HepG2 (cell line): ENCODE measurements around the gene AK2. TPM values are rescaled to one million over a fixed set of nuclear protein-coding genes. Genes with fewer than 3 reads are reported as not detected.

ENCODE experiments used
- DR1 ChIP-seq: sonication (generic); formaldehyde crosslinking; IDR thresholded peaks from 2 replicates; pipeline ENCODE4 v1.8.0; 2021; ENCODE audit warnings: mild to moderate bottlenecking, missing genetic modification reagents, inconsistent platforms
- KDM4B ChIP-seq: sonication (generic); formaldehyde crosslinking; IDR thresholded peaks from 2 replicates; pipeline ENCODE4 v1.4.0; 2020; ENCODE audit warnings: missing genetic modification reagents
- MBD4 ChIP-seq: IDR thresholded peaks from 2 replicates; pipeline ENCODE4 v1.6.1; 2012; ENCODE audit warnings: low read length, inconsistent platforms, borderline replicate concordance
- RELA ChIP-seq: sonication (generic); formaldehyde crosslinking; IDR thresholded peaks from 2 replicates; pipeline ENCODE4 v1.4.0; 2020; ENCODE audit warnings: missing genetic modification reagents
- RFX1 ChIP-seq: fragments of 450-650 bp; IDR thresholded peaks from 2 replicates; pipeline ENCODE4 v1.6.1; 2017
- SMAD1 ChIP-seq: sonication (generic); formaldehyde crosslinking; IDR thresholded peaks from 2 replicates; pipeline ENCODE4 v1.4.0; 2020; ENCODE audit warnings: missing genetic modification reagents, low read depth, mild to moderate bottlenecking, borderline replicate concordance
- SMAD3 ChIP-seq: sonication (generic); formaldehyde crosslinking; IDR thresholded peaks from 2 replicates; pipeline ENCODE4 v1.4.0; 2020; ENCODE audit warnings: missing genetic modification reagents
- ZBTB38 ChIP-seq: sonication (generic); formaldehyde crosslinking; IDR thresholded peaks from 2 replicates; pipeline ENCODE4 v1.5.1; 2020; ENCODE audit warnings: mild to moderate bottlenecking, missing genetic modification reagents
- ZFX ChIP-seq: sonication (generic); formaldehyde crosslinking; IDR thresholded peaks from 2 replicates; pipeline ENCODE4 v1.4.0; 2020; ENCODE audit warnings: mild to moderate bottlenecking, low read depth, missing genetic modification reagents, moderate library complexity
- ZNF230 ChIP-seq: sonication (generic); formaldehyde crosslinking; IDR thresholded peaks from 2 replicates; pipeline ENCODE4 v1.4.0; 2020; ENCODE audit warnings: mild to moderate bottlenecking, missing genetic modification reagents
- ZNF441 ChIP-seq: sonication (generic); formaldehyde crosslinking; IDR thresholded peaks from 2 replicates; pipeline ENCODE4 v1.7.0; 2021; ENCODE audit warnings: missing genetic modification reagents, borderline replicate concordance
- ZNF501 ChIP-seq: sonication (generic); formaldehyde crosslinking; IDR thresholded peaks from 2 replicates; pipeline ENCODE4 v1.5.1; 2020; ENCODE audit warnings: mild to moderate bottlenecking, moderate library complexity, missing genetic modification reagents
- ZNF670 ChIP-seq: sonication (generic); formaldehyde crosslinking; IDR thresholded peaks from 2 replicates; pipeline ENCODE4 v1.8.0; 2022; ENCODE audit warnings: mild to moderate bottlenecking, missing genetic modification reagents, borderline replicate concordance
- ZNF747 ChIP-seq: sonication (generic); formaldehyde crosslinking; IDR thresholded peaks from 2 replicates; pipeline ENCODE4 v1.8.1; 2023; ENCODE audit warnings: missing genetic modification reagents, mild to moderate bottlenecking, borderline replicate concordance
- ZSCAN31 ChIP-seq: sonication (generic); formaldehyde crosslinking; IDR thresholded peaks from 2 replicates; pipeline ENCODE4 v1.5.0; 2020; ENCODE audit warnings: low read depth, mild to moderate bottlenecking, missing genetic modification reagents
- polyA plus RNA-seq, 8 experiments: library from polyadenylated mRNA; depleted of rRNA in 3 of 8; stranded (reverse) in 7 of 8; unstranded in 1 of 8; fragments of >200 nt; fragmentation: Illumina TruSeq in 4 of 8; extraction: Trizol in 4 of 8; gene quantifications; 2 replicates each; pipeline versions ENCODE4 v1.2.1 to v1.2.3, GENCODE V29; 2011 to 2016; ENCODE audit warnings: low read depth in 4 of 8, missing spikeins in 1 of 8, mixed read lengths in 1 of 8; ENCODE audit not compliant: insufficient read depth in 1 of 8
- total RNA-seq, 5 experiments: library from RNA; depleted of rRNA; stranded (reverse); fragments of >200 nt; fragmentation: Illumina TruSeq; extraction: Trizol; gene quantifications; 2 replicates each; pipeline ENCODE4 v1.2.3, GENCODE V29; 2016; ENCODE audit warnings: low read depth in 1 of 5
- TF ChIP-seq, protein P1 (sequence below): sonication (generic); formaldehyde crosslinking; IDR thresholded peaks from 2 replicates; pipeline ENCODE4 v1.5.1; 2020; ENCODE audit warnings: mild to moderate bottlenecking, missing genetic modification reagents, moderate library complexity
- TF ChIP-seq, protein P2 (sequence below): IDR thresholded peaks from 2 replicates; pipeline ENCODE4 v1.6.1; 2016; ENCODE audit warnings: missing genetic modification reagents, missing compliant biosample characterization
- TF ChIP-seq, protein P3 (sequence below): sonication (generic); formaldehyde crosslinking; IDR thresholded peaks from 2 replicates; pipeline ENCODE4 v1.8.1; 2023; ENCODE audit warnings: mild to moderate bottlenecking, missing genetic modification reagents
- TF ChIP-seq, protein P4 (sequence below): sonication (generic); formaldehyde crosslinking; IDR thresholded peaks from 2 replicates; pipeline ENCODE4 v1.4.0; 2020; ENCODE audit warnings: missing genetic modification reagents, borderline replicate concordance

AK2 gene
- total and polyA plus RNA-seq, 2 of the 13 experiments (the other 11 are each of a cell fraction or from before 2014, with no cell fraction given): 170 to 188 TPM

DNA sequence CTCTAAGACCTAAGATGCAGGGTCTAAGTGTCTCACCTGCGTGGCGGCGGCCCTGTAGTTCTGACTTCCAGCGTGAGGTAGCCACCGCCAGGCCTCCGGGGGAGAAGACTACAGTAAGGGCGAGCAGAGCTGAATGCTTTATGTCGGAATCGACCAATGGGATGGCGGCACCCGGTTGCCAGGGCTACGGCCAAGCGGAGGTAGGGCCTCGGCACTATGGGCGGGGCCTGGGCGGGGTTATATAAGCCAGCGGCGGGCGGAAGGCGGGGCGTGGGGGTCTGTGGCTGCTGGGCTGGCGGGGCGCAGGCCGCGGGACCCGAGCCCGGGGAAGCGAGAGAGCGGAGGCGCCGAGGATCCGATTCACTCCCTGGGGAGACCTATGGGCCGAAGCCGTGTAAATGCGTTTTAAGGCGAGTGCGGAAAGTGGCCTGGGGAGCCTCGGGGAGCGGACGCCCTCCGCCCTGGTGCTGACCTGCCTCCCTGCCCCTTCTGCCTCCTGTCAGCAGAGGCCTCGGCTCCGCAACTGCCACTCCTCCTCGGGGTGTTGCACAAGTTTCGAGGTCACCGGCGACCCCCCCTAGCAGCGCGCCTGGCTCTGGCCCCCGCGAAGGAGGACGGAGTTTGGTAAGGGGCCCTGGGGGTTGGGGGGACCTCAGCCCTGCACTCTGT is 44.3 kb upstream of the AK2 start, which contains the start of gene AZIN2 (continued):
- TF ChIP-seq RELA (CRISPR knock-in tag): 0 out of 2 replicates have a peak, but pooled peaks have one; percentile 52
- TF ChIP-seq MBD4: no peak
- TF ChIP-seq ZBTB38 (CRISPR knock-in tag): peak; percentile 30; the same call in 1 of the 2 replicates
- TF ChIP-seq, protein P1, sequence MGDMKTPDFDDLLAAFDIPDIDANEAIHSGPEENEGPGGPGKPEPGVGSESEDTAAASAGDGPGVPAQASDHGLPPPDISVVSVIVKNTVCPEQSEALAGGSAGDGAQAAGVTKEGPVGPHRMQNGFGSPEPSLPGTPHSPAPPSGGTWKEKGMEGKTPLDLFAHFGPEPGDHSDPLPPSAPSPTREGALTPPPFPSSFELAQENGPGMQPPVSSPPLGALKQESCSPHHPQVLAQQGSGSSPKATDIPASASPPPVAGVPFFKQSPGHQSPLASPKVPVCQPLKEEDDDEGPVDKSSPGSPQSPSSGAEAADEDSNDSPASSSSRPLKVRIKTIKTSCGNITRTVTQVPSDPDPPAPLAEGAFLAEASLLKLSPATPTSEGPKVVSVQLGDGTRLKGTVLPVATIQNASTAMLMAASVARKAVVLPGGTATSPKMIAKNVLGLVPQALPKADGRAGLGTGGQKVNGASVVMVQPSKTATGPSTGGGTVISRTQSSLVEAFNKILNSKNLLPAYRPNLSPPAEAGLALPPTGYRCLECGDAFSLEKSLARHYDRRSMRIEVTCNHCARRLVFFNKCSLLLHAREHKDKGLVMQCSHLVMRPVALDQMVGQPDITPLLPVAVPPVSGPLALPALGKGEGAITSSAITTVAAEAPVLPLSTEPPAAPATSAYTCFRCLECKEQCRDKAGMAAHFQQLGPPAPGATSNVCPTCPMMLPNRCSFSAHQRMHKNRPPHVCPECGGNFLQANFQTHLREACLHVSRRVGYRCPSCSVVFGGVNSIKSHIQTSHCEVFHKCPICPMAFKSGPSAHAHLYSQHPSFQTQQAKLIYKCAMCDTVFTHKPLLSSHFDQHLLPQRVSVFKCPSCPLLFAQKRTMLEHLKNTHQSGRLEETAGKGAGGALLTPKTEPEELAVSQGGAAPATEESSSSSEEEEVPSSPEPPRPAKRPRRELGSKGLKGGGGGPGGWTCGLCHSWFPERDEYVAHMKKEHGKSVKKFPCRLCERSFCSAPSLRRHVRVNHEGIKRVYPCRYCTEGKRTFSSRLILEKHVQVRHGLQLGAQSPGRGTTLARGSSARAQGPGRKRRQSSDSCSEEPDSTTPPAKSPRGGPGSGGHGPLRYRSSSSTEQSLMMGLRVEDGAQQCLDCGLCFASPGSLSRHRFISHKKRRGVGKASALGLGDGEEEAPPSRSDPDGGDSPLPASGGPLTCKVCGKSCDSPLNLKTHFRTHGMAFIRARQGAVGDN (CRISPR knock-in tag): peak; percentile 80
- TF ChIP-seq ZNF441 (CRISPR knock-in tag): peak; percentile 44; the same call in 1 of the 2 replicates
- TF ChIP-seq, protein P2, sequence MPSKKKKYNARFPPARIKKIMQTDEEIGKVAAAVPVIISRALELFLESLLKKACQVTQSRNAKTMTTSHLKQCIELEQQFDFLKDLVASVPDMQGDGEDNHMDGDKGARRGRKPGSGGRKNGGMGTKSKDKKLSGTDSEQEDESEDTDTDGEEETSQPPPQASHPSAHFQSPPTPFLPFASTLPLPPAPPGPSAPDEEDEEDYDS: peak; percentile 99
- TF ChIP-seq ZNF230 (CRISPR knock-in tag): 0 out of 2 replicates have a peak, but pooled peaks have one; percentile 48
- peak; percentile 56; the same call in 1 of the 2 replicates for TF ChIP-seq ZNF747 (CRISPR knock-in tag)
- peak; percentile 43; the same call in 1 of the 2 replicates for TF ChIP-seq ZSCAN31 (CRISPR knock-in tag)
- peak; percentile 78; the same call in 1 of the 2 replicates for TF ChIP-seq SMAD1 (CRISPR knock-in tag)
- no peak for TF ChIP-seq KDM4B (CRISPR knock-in tag)
- peak; percentile 57 for TF ChIP-seq ZNF501
- TF ChIP-seq, protein P3, sequence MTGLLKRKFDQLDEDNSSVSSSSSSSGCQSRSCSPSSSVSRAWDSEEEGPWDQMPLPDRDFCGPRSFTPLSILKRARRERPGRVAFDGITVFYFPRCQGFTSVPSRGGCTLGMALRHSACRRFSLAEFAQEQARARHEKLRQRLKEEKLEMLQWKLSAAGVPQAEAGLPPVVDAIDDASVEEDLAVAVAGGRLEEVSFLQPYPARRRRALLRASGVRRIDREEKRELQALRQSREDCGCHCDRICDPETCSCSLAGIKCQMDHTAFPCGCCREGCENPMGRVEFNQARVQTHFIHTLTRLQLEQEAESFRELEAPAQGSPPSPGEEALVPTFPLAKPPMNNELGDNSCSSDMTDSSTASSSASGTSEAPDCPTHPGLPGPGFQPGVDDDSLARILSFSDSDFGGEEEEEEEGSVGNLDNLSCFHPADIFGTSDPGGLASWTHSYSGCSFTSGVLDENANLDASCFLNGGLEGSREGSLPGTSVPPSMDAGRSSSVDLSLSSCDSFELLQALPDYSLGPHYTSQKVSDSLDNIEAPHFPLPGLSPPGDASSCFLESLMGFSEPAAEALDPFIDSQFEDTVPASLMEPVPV (CRISPR knock-in tag): no peak
- TF ChIP-seq ZFX (CRISPR knock-in tag): peak; percentile 85
- TF ChIP-seq DR1: peak; percentile 98
- 0 out of 2 replicates have a peak, but pooled peaks have one; percentile 21 for TF ChIP-seq SMAD3 (CRISPR knock-in tag)
- peak; percentile 91 for TF ChIP-seq RFX1
- TF ChIP-seq ZNF670 (CRISPR knock-in tag): 0 out of 2 replicates have a peak, but pooled peaks have one; percentile 69
- TF ChIP-seq, protein P4, sequence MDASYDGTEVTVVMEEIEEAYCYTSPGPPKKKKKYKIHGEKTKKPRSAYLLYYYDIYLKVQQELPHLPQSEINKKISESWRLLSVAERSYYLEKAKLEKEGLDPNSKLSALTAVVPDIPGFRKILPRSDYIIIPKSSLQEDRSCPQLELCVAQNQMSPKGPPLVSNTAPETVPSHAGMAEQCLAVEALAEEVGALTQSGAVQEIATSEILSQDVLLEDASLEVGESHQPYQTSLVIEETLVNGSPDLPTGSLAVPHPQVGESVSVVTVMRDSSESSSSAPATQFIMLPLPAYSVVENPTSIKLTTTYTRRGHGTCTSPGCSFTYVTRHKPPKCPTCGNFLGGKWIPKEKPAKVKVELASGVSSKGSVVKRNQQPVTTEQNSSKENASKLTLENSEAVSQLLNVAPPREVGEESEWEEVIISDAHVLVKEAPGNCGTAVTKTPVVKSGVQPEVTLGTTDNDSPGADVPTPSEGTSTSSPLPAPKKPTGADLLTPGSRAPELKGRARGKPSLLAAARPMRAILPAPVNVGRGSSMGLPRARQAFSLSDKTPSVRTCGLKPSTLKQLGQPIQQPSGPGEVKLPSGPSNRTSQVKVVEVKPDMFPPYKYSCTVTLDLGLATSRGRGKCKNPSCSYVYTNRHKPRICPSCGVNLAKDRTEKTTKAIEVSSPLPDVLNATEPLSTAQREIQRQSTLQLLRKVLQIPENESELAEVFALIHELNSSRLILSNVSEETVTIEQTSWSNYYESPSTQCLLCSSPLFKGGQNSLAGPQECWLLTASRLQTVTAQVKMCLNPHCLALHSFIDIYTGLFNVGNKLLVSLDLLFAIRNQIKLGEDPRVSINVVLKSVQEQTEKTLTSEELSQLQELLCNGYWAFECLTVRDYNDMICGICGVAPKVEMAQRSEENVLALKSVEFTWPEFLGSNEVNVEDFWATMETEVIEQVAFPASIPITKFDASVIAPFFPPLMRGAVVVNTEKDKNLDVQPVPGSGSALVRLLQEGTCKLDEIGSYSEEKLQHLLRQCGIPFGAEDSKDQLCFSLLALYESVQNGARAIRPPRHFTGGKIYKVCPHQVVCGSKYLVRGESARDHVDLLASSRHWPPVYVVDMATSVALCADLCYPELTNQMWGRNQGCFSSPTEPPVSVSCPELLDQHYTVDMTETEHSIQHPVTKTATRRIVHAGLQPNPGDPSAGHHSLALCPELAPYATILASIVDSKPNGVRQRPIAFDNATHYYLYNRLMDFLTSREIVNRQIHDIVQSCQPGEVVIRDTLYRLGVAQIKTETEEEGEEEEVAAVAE (CRISPR knock-in tag): peak; percentile 100
